Natural killer cell (primary cell): Measurements from ENCODE around the gene APOLD1. TPM values are rescaled to one million over a fixed set of nuclear protein-coding genes. Genes with fewer than 3 reads are reported as not detected.

Source experiments
- ATAC-seq, 3 donors: fragments of 150-1000 bp in 2 of 3; fragments of 200-7000 bp in 1 of 3; cut with Tn5 transposase; 1 replicate in 1 of 3; 2 replicates in 2 of 3; pipeline ENCODE4 v1.10.0; 2021; ENCODE audit warnings: mild to moderate bottlenecking in 2 of 3, moderate library complexity in 2 of 3
- DNase-seq, 2 donors: peaks; one replicate each; pipeline versions ENCODE4 v3.0.0 to v3.0.0-alpha.2; 2013 to 2021; ENCODE audit warnings: mixed read lengths in 1 of 2
- H3K27ac ChIP-seq: one replicate; pipeline ENCODE4 v1.5.1; 2013; ENCODE audit warnings: mild to moderate bottlenecking, low read length
- H3K27me3 ChIP-seq: one replicate; pipeline ENCODE4 v1.6.1; 2013; ENCODE audit warnings: low read length; ENCODE audit not compliant: control insufficient read depth, insufficient read depth
- H3K36me3 ChIP-seq: one replicate; pipeline ENCODE4 v1.6.1; 2013; ENCODE audit warnings: low read length; ENCODE audit not compliant: control insufficient read depth, insufficient read depth
- H3K4me1 ChIP-seq: one replicate; pipeline ENCODE4 v1.6.1; 2013; ENCODE audit warnings: low read length; ENCODE audit not compliant: control insufficient read depth, insufficient read depth
- H3K4me3 ChIP-seq: one replicate; pipeline ENCODE4 v1.5.1; 2013; ENCODE audit warnings: low read length
- H3K9me3 ChIP-seq: one replicate; pipeline ENCODE4 v1.6.1; 2013; ENCODE audit warnings: low read length; ENCODE audit not compliant: control insufficient read depth, insufficient read depth
- H3K27ac Mint-ChIP-seq, 2 donors: one replicate each; pipeline ENCODE4 v1.8.0; 2022; ENCODE audit warnings: mild to moderate bottlenecking in 2 of 2, mixed read lengths in 2 of 2, moderate library complexity in 1 of 2
- H3K27me3 Mint-ChIP-seq, 2 donors: one replicate each; pipeline ENCODE4 v1.8.0; 2022; ENCODE audit warnings: low read depth in 2 of 2, mixed read lengths in 2 of 2
- H3K36me3 Mint-ChIP-seq: one replicate; pipeline ENCODE4 v1.8.0; 2022; ENCODE audit warnings: mixed read lengths
- H3K4me1 Mint-ChIP-seq, 2 donors: one replicate each; pipeline ENCODE4 v1.8.0; 2022; ENCODE audit warnings: mixed read lengths in 2 of 2
- H3K4me3 Mint-ChIP-seq: one replicate; pipeline ENCODE4 v1.8.0; 2022; ENCODE audit warnings: mild to moderate bottlenecking, moderate library complexity, mixed read lengths
- H3K9me3 Mint-ChIP-seq, 2 donors: one replicate each; pipeline ENCODE4 v1.8.0; 2022; ENCODE audit warnings: mixed read lengths in 2 of 2
- WGBS: methylation state at CpG from one replicate; pipeline ENCODE4 v1.1.7; 2013; ENCODE audit warnings: missing lambda C conversion rate; ENCODE audit not compliant: insufficient coverage; 5-methylcytosine and 5-hydroxymethylcytosine counted together
- intact Hi-C: fragments of 100-400 bp; cut with micrococcal nuclease; formaldehyde crosslinking; loops from one replicate; pipeline ENCODE4 v1.14.2; 2022
- total RNA-seq, 4 donors: library from RNA; stranded (reverse); fragments of 120-200 nt in 1 of 4; gene quantifications; one replicate each; pipeline versions ENCODE4 v1.2.3 to v1.2.4, GENCODE V29; 2013 to 2022
- TF ChIP-seq, protein P1 (sequence below): fragments of 200-600 bp; IDR thresholded peaks from one replicate; pipeline ENCODE4 v1.8.0; 2022; ENCODE audit warnings: antibody characterized with exemption

APOLD1 gene
- total RNA-seq, 3 donors from 2014 or later (not counting 1 experiment from before 2014, with no cell fraction given): 0.70 to 1.6 (median 1.6) TPM

- Mint-ChIP-seq H3K4me3 (no peak overlapping the region), H3K27ac (no peak overlapping the region), H3K9me3 (peaks cover 1 to 2% of the 10 kb centered on the region in 2 donors), H3K36me3 (peaks cover 4% of the 10 kb centered on the region), H3K4me1 (no peaks in the 10 kb centered on the region), H3K27me3 (no peaks in the 10 kb centered on the region)
- intact Hi-C loops: no loop called here
- no peak for ATAC-seq
- TF ChIP-seq, protein P1, sequence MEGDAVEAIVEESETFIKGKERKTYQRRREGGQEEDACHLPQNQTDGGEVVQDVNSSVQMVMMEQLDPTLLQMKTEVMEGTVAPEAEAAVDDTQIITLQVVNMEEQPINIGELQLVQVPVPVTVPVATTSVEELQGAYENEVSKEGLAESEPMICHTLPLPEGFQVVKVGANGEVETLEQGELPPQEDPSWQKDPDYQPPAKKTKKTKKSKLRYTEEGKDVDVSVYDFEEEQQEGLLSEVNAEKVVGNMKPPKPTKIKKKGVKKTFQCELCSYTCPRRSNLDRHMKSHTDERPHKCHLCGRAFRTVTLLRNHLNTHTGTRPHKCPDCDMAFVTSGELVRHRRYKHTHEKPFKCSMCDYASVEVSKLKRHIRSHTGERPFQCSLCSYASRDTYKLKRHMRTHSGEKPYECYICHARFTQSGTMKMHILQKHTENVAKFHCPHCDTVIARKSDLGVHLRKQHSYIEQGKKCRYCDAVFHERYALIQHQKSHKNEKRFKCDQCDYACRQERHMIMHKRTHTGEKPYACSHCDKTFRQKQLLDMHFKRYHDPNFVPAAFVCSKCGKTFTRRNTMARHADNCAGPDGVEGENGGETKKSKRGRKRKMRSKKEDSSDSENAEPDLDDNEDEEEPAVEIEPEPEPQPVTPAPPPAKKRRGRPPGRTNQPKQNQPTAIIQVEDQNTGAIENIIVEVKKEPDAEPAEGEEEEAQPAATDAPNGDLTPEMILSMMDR: no peak
- Histone ChIP-seq H3K4me3 (no peak overlapping the region), H3K36me3 (no peaks in the 10 kb centered on the region), H3K9me3 (peaks cover 4% of the 10 kb centered on the region), H3K27ac (no peak overlapping the region), H3K27me3 (no peaks in the 10 kb centered on the region), H3K4me1 (no peaks in the 10 kb centered on the region)
- WGBS: 76% methylated on average over 3 of the region's 3 CpGs
- DNase-seq: no peak
Measured at GRCh38 chr12:12774791-12775190, 10.7 kb upstream of the APOLD1 start.

DNA sequence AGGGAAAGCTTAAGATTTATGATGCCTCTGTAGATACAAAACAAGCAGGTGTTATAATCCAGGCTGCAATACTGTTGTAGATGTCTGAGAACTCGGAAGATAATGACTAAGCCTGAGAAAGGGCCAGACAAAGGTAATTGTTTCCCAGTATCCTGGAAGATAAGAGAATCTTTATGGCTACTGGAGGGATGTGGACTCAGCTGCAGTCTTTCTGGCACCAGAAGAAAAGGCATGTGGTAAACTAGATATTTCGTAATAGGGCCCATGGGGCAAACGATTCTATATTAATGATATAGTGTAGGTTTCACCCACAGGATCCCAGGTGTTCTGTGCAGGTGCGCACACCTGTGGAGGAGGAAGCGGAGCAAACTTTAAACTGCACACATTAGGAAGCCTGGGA lies 9.2 kb upstream of the APOLD1 start:
- ATAC-seq: no peak
- H3K9me3 Mint-ChIP-seq: no peaks in the 10 kb centered on the region
- intact Hi-C loops: no loop called here
- DNase-seq: no peak
- Histone ChIP-seq H3K27ac (no peak overlapping the region), H3K4me3 (no peak overlapping the region), H3K4me1 (no peaks in the 10 kb centered on the region), H3K9me3 (no peaks in the 10 kb centered on the region), H3K36me3 (no peaks in the 10 kb centered on the region), H3K27me3 (no peaks in the 10 kb centered on the region)
- no peak overlapping the region for H3K27ac Mint-ChIP-seq
- no peaks in the 10 kb centered on the region for H3K36me3 Mint-ChIP-seq
- no peaks in the 10 kb centered on the region for H3K4me1 Mint-ChIP-seq
- 75% methylated on average over 5 of the region's 5 CpGs for WGBS
- H3K27me3 Mint-ChIP-seq: no peaks in the 10 kb centered on the region
- H3K4me3 Mint-ChIP-seq: no peak overlapping the region
- TF ChIP-seq, protein P1: no peak

DNA sequence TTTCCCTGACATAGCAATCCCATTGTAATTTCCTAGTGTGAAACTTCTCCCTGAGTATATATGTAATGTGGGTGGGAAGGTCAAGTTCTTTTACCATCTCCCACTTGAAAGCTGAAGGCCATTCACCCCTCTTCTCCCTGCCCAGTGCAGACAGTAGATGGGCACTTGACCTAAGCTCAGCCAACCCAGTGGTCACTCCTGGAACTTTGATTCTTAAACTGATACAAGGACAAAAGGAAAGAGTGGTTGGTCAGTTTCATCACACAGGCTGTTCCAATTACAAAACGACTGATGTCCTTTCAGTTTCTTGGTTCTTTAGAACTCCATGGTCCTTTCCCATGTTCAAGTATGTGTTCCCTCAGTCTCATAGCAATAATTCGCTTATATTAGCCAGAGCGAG lies 8.4 kb upstream of the APOLD1 start:
- TF ChIP-seq, protein P1: no peak
- Mint-ChIP-seq H3K9me3 (no peaks in the 10 kb centered on the region), H3K4me3 (no peak overlapping the region), H3K4me1 (no peaks in the 10 kb centered on the region), H3K36me3 (no peaks in the 10 kb centered on the region), H3K27ac (no peak overlapping the region), H3K27me3 (no peaks in the 10 kb centered on the region)
- Histone ChIP-seq H3K4me1 (no peaks in the 10 kb centered on the region), H3K9me3 (no peaks in the 10 kb centered on the region), H3K27ac (no peak overlapping the region), H3K4me3 (no peak overlapping the region), H3K36me3 (no peaks in the 10 kb centered on the region), H3K27me3 (no peaks in the 10 kb centered on the region)
- no peak for ATAC-seq
- intact Hi-C loops: no loop called here
- WGBS: 75% methylated on average over 1 of the region's 3 CpGs
- no peak for DNase-seq

DNA sequence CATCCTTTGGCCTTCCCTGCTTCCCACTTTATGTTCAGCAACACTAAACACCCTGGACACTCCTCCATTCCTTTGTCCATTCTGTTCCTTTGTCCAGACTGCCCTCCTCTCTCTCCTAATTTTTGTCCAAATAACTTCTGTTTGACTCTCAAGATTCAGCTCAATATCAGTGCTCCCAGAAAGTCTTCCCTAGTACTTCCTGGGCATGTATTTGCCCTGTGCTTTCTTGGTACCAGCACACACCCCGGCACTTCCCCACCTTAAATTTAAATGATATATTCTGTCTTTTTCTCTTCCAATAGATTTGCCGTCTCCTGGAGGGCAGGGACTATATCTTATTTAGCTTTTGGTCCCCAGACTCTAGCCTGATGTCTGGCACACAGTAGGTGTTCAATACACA lies 6.5 kb upstream of the APOLD1 start:
- no peaks in the 10 kb centered on the region for H3K27me3 ChIP-seq
- no peak for ATAC-seq
- no peaks in the 10 kb centered on the region for H3K36me3 ChIP-seq
- H3K4me3 ChIP-seq: no peak overlapping the region
- Mint-ChIP-seq H3K4me3 (no peak overlapping the region), H3K27me3 (no peaks in the 10 kb centered on the region), H3K4me1 (no peaks in the 10 kb centered on the region), H3K9me3 (no peaks in the 10 kb centered on the region), H3K36me3 (no peaks in the 10 kb centered on the region), H3K27ac (no peak overlapping the region)
- no peak overlapping the region for H3K27ac ChIP-seq
- H3K9me3 ChIP-seq: no peaks in the 10 kb centered on the region
- intact Hi-C loops: no loop called here
- no peaks in the 10 kb centered on the region for H3K4me1 ChIP-seq
- 94% methylated on average over 2 of the region's 2 CpGs for WGBS
- TF ChIP-seq, protein P1: no peak
- DNase-seq: no peak
